Measurements from ENCODE around the gene FKBP5. TPM values are rescaled to one million over a fixed set of nuclear protein-coding genes. Genes with fewer than 3 reads are reported as not detected.

Gene FKBP5
- total RNA-seq, 1 donor from 2014 or later, result 4.6 TPM

DNA sequence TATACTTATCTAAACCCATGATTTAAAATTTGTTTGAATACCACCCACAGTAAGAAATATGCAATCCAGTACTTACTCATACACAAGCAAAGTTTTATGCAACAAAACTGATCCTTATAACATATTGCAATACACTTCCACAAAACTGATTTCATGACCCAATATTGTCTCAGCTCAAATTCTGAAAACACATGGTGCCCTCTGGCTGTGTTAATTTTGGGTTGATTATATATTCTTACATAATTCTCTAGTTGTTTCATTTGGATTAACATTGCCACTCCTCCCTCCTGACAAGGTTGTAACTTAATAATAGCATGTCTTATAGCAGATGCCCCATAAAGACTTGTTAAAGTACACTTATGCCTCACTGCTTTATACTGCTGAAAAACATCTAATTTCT, 103.1 kb downstream of the FKBP5 start:
- no peaks in the 10 kb centered on the region for H3K27me3 ChIP-seq (ENCODE audit: insufficient read depth, low read length)
- H3K4me1 ChIP-seq (ENCODE audit: insufficient read depth, low read length), result no peaks in the 10 kb centered on the region
- H3K4me3 ChIP-seq (ENCODE audit: insufficient read depth, low read depth, low read length), result no peak overlapping the region
- no peak for FAIRE-seq
- Mint-ChIP-seq H3K27ac (ENCODE audit: unreplicated experiment) (no peak overlapping the region), H3K27me3 (ENCODE audit: low read depth, unreplicated experiment) (peaks cover 3% of the 10 kb centered on the region), H3K9me3 (ENCODE audit: unreplicated experiment) (no peaks in the 10 kb centered on the region), H3K4me1 (ENCODE audit: low read depth, unreplicated experiment) (peaks cover 4% of the 10 kb centered on the region), H3K36me3 (ENCODE audit: low read depth, unreplicated experiment) (no peaks in the 10 kb centered on the region), H3K4me3 (ENCODE audit: unreplicated experiment) (no peak overlapping the region)
- no peaks in the 10 kb centered on the region for H3K9me3 ChIP-seq (ENCODE audit: insufficient read depth, low read depth, low read length)
- H3K4me2 ChIP-seq (ENCODE audit: low read length), result no peak overlapping the region
- DNase-seq (ENCODE audit: low read depth), result no peak
- H3K36me3 ChIP-seq (ENCODE audit: insufficient read depth, low read length), result no peaks in the 10 kb centered on the region
- no peak overlapping the region for H3K27ac ChIP-seq (ENCODE audit: low read depth, low read length)
- no peak overlapping the region for H3K9ac ChIP-seq (ENCODE audit: low read length)
- H4K20me1 ChIP-seq (ENCODE audit: insufficient read depth, low read length), result no peaks in the 10 kb centered on the region
- H2AFZ ChIP-seq (ENCODE audit: low read depth, low read length), result no peak overlapping the region
- TF ChIP-seq EZH2 (IDR thresholded peaks at IDR 0.05; ENCODE audit: insufficient read depth, low read length), result no peak
- no peaks in the 10 kb centered on the region for H3K79me2 ChIP-seq (ENCODE audit: insufficient read depth, low read length)

DNA sequence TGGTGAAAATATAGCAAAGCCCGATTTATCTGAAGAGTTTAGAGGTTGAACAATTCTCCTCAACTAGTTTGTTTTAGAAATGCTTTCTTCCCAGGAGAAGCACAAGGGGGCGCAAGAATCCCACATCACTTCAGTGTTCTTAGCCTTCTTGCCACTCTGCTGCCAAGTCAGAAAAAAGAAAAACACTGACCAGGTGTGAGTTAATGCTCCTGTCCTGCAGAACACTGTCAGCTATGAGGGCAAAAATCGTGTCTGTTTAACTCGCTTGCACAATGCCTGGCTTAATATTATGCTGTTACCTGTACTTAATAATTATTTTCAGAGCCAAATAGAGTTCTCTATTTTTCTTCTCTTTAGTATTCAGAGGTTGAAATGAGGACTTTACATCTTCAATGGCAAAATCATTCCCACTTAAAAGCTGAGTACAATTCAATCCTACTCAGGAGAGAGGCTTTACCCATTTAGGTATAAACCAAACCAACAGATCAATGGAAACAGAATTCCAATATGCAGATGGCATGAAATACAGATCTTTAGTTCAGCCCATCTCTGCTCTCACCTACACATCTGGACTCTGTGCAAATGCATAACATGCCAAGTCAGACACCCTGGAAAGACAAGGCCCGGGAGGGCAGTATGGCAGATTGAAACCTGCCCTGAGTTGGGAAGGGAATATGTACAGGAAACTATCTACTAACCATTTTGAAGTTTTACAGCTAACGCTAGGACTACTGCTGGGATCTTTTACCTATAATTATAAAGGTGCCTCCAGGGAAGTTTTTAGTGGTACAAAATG, 104.6 kb downstream of the FKBP5 start:
- no peaks in the 10 kb centered on the region for H4K20me1 ChIP-seq (ENCODE audit: insufficient read depth, low read length)
- FAIRE-seq (peak; percentile 66), DNase-seq (ENCODE audit: low read depth) (peak; percentile 44)
- no peak overlapping the region for H3K9ac ChIP-seq (ENCODE audit: low read length)
- no peak overlapping the region for H2AFZ ChIP-seq (ENCODE audit: low read depth, low read length)
- H3K36me3 ChIP-seq (ENCODE audit: insufficient read depth, low read length), result no peaks in the 10 kb centered on the region
- H3K27ac ChIP-seq (ENCODE audit: low read depth, low read length), result no peak overlapping the region
- Mint-ChIP-seq H3K27ac (ENCODE audit: unreplicated experiment) (no peak overlapping the region), H3K36me3 (ENCODE audit: low read depth, unreplicated experiment) (no peaks in the 10 kb centered on the region), H3K27me3 (ENCODE audit: low read depth, unreplicated experiment) (peaks cover 3% of the 10 kb centered on the region), H3K9me3 (ENCODE audit: unreplicated experiment) (no peaks in the 10 kb centered on the region), H3K4me3 (ENCODE audit: unreplicated experiment) (no peak overlapping the region), H3K4me1 (ENCODE audit: low read depth, unreplicated experiment) (peaks cover 4% of the 10 kb centered on the region)
- H3K79me2 ChIP-seq (ENCODE audit: insufficient read depth, low read length), result no peaks in the 10 kb centered on the region
- H3K4me3 ChIP-seq (ENCODE audit: insufficient read depth, low read depth, low read length), result no peak overlapping the region
- H3K27me3 ChIP-seq (ENCODE audit: insufficient read depth, low read length), result no peaks in the 10 kb centered on the region
- no peaks in the 10 kb centered on the region for H3K4me1 ChIP-seq (ENCODE audit: insufficient read depth, low read length)
- no peak overlapping the region for H3K4me2 ChIP-seq (ENCODE audit: low read length)
- no peaks in the 10 kb centered on the region for H3K9me3 ChIP-seq (ENCODE audit: insufficient read depth, low read depth, low read length)
- TF ChIP-seq EZH2 (IDR thresholded peaks at IDR 0.05; ENCODE audit: insufficient read depth, low read length), result no peak
- TF ChIP-seq, protein P1, sequence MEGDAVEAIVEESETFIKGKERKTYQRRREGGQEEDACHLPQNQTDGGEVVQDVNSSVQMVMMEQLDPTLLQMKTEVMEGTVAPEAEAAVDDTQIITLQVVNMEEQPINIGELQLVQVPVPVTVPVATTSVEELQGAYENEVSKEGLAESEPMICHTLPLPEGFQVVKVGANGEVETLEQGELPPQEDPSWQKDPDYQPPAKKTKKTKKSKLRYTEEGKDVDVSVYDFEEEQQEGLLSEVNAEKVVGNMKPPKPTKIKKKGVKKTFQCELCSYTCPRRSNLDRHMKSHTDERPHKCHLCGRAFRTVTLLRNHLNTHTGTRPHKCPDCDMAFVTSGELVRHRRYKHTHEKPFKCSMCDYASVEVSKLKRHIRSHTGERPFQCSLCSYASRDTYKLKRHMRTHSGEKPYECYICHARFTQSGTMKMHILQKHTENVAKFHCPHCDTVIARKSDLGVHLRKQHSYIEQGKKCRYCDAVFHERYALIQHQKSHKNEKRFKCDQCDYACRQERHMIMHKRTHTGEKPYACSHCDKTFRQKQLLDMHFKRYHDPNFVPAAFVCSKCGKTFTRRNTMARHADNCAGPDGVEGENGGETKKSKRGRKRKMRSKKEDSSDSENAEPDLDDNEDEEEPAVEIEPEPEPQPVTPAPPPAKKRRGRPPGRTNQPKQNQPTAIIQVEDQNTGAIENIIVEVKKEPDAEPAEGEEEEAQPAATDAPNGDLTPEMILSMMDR (IDR thresholded peaks at IDR 0.05; ENCODE audit: insufficient read depth, low read depth, low read length), result peak; percentile 89

DNA sequence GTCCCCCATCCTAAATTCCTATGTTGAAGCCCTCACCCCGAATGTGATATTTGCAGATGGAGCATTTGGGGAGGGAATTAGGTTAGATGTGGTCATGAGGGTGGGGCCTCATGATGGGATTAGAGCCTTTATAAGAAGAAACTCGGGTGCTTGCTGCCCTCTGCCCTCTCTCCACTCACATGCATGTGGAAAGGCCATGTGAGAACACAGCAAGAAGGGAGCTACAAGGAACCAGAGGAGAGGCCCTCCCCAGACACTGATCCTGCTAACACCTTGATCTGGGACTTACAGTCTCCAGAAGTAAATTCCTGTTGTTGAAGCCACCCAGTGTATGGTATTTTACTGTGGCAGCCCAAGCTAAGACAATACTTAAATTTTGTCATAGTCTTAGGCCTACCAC, 106.4 kb downstream of the FKBP5 start:
- no peak overlapping the region for H2AFZ ChIP-seq (ENCODE audit: low read depth, low read length)
- Mint-ChIP-seq H3K4me1 (ENCODE audit: low read depth, unreplicated experiment) (peaks cover 4% of the 10 kb centered on the region), H3K27me3 (ENCODE audit: low read depth, unreplicated experiment) (peaks cover 3% of the 10 kb centered on the region), H3K4me3 (ENCODE audit: unreplicated experiment) (no peak overlapping the region), H3K27ac (ENCODE audit: unreplicated experiment) (no peak overlapping the region), H3K9me3 (ENCODE audit: unreplicated experiment) (no peaks in the 10 kb centered on the region), H3K36me3 (ENCODE audit: low read depth, unreplicated experiment) (no peaks in the 10 kb centered on the region)
- no peaks in the 10 kb centered on the region for H3K27me3 ChIP-seq (ENCODE audit: insufficient read depth, low read length)
- H3K4me3 ChIP-seq (ENCODE audit: insufficient read depth, low read depth, low read length), result no peak overlapping the region
- no peak overlapping the region for H3K4me2 ChIP-seq (ENCODE audit: low read length)
- no peaks in the 10 kb centered on the region for H4K20me1 ChIP-seq (ENCODE audit: insufficient read depth, low read length)
- no peaks in the 10 kb centered on the region for H3K36me3 ChIP-seq (ENCODE audit: insufficient read depth, low read length)
- no peak for DNase-seq (ENCODE audit: low read depth)
- no peak overlapping the region for H3K9ac ChIP-seq (ENCODE audit: low read length)
- TF ChIP-seq EZH2 (IDR thresholded peaks at IDR 0.05; ENCODE audit: insufficient read depth, low read length), result no peak
- TF ChIP-seq, protein P1 (IDR thresholded peaks at IDR 0.05; ENCODE audit: insufficient read depth, low read depth, low read length), result no peak
- no peak for FAIRE-seq
- no peaks in the 10 kb centered on the region for H3K4me1 ChIP-seq (ENCODE audit: insufficient read depth, low read length)
- no peaks in the 10 kb centered on the region for H3K9me3 ChIP-seq (ENCODE audit: insufficient read depth, low read depth, low read length)
- H3K27ac ChIP-seq (ENCODE audit: low read depth, low read length), result no peak overlapping the region
- no peaks in the 10 kb centered on the region for H3K79me2 ChIP-seq (ENCODE audit: insufficient read depth, low read length)

Measured in astrocyte (in vitro differentiated cells and primary cell).